Measurements from ENCODE around the gene CIB2.

The CIB2 gene

GRCh38 chr15:78105476-78106241 lies 25.6 kb downstream of the CIB2 start:
- peak in 1 of 5 donors; percentile 55 for DNase-seq

DNA sequence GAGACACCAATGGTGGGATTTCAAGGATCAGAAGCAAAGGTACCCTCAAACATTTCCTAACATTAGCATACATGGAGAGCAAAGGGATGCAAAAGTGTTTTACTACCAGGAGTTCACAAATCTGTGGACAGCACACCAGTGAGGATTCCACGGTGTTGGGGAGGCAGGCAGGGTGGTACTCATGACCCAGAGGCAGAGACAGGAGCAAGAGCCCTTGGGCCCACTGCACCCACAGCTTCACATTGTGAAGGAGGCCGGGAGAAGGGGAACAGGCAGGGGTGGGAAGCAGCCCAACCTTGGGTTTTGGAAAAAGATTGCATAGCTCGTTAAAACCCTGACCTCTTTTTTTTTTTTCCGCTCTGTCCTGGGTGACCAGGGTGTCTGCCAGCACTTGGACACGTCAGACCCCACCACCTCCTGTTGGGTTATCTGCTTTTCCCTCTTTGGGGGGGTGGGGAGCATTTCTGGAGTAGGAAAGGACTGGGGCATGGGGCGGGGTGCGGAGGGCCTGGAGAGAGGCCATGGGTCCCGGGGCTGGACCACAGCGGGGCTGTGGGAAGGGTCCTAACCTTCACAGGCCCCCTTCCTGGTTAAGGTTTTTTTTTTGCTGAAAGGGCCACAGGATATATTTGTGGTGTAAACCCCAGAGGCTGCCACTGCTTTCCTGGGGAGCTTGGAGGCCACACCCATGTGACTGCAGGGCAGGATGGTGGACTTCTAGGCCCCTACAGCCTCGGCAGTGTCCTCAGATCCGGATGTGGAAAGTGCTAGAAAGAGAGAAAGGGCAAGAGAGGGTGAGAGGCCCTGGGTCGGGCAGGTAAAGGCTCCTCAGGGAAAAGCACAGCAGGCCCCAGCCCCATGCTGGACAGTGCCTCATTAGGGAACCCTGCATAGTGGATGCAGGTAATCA lies 26.4 kb downstream of the CIB2 start:
- peak in 1 of 5 donors; percentile 67 for DNase-seq

DNA sequence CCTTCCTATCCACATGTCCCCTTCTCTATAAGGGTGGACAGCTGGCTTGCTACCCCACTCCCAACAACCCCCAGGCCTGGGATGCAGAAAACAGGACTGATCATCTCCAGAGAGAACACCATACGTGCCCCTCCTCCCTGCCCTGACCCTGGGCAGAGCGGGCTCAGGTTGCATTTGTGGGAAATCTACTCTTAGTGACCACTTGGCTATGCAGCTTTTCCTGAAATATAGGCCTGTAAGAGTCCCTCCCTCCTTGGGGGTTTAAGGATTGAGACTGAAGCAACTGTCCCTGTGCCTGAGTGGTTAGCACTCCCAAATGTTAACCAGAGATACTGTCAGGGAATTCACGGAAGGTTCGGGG lies 27.1 kb downstream of the CIB2 start:
- DNase-seq: no peak

GRCh38 chr15:78103406-78104118 lies 27.7 kb downstream of the CIB2 start:
- DNase-seq: peak in 3 of 5 donors; percentile 24 to 92 (median 26)

DNA sequence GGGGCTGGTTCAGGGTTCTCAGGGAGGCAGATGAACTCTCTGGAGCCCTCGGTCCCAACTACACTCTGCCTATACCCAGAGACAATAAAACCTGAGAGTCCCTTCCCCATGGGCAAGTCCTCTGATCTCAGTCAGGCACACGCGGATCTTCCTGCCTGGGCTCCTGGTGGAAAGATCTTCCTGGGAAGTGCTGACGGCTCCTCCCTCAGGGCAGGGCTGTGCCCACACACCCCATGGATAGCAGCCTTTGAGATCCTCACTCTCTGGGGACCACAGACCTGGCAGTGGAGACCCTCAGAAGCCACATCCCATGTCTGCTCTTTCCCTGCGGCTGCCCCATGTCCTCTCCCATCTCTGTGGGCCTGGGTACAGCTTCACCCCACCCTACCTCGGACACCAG lies 28.5 kb downstream of the CIB2 start:
- no peak for DNase-seq

GRCh38 chr15:78102211-78102610 lies 29.0 kb downstream of the CIB2 start:
- DNase-seq: no peak

DNA sequence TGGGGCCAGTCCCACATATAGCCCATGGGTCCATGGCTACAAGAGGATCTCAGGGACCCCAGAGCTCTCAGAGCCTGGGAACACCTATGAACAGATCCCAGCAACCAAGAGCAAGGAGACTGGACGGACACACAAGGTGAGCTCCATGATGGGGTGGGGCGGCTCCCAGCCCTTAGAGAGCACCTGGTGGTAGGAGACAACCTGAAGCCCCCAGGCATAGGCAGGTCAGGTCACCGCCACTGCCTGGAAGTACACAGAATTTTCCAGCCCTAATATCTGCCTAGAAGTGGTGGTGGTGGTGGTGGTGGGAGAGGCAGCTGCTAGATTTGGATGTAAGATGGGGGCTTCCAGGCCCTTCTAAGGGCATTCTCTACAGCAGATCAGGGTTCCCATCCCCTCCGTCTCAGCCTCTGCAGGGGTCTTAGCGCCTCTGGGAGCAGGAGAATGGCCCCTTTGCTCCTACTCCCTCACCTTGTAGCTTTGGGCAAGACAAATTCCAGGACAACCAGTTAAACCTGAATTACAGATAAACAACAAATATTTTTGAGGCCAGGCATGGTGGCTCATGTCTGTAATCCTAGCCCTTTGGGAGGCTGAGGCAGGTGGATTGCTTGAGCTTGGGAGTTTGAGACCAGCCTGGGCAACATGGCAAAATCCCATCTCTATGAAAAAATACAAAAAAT lies 29.7 kb downstream of the CIB2 start:
- DNase-seq: no peak

DNA sequence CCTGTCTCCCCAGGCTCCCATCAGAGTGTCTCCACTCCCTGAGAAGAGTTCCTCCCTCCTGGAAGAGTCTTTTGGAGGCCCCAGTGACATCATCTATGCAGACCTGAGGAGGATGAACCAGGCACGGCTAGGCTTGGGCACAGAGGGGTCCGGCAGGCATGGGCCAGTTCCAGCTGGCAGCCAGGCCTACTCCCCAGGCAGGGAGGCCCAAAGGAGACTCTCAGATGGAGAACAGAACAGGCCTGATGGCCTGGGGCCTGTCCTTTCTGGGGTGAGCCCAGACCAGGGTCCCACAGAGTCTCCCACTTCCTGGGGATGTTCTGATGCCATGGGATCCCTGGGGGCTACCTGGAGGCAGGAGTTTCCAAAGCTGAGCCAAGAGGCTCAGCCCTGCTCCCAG lies 30.4 kb downstream of the CIB2 start:
- no peak for DNase-seq

DNA sequence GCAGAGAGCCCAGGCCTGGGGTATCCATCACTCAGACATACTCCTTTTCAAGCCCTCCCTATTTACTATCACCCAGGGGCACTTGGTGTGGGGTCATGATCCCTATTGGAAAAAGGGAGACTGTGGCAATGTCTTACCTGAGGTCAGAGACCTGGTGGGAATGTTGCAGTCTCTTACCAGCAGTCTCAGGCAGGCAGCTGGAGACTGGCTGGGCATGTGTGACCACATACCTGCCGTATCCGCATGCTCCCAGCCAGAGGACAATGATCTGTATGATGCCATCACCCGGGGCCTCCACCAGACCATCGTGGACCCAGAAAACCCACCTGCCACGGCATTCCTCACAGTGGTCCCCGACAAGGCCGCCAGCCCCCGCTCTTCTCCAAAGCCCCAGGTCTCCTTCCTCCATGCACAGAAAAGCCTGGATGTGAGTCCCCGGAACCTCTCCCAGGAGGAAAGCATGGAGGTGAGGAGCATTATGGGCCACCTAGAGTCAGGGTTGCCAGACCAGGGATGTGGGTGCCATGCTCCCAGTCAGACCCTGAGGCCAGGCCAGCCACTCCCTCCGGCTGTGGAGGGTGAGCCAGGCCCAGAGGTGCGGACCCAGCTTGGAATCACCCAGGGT lies 33.0 kb downstream of the CIB2 start:
- no peak for DNase-seq

GRCh38 chr15:78097667-78098066 lies 33.6 kb downstream of the CIB2 start:
- no peak for DNase-seq

DNA sequence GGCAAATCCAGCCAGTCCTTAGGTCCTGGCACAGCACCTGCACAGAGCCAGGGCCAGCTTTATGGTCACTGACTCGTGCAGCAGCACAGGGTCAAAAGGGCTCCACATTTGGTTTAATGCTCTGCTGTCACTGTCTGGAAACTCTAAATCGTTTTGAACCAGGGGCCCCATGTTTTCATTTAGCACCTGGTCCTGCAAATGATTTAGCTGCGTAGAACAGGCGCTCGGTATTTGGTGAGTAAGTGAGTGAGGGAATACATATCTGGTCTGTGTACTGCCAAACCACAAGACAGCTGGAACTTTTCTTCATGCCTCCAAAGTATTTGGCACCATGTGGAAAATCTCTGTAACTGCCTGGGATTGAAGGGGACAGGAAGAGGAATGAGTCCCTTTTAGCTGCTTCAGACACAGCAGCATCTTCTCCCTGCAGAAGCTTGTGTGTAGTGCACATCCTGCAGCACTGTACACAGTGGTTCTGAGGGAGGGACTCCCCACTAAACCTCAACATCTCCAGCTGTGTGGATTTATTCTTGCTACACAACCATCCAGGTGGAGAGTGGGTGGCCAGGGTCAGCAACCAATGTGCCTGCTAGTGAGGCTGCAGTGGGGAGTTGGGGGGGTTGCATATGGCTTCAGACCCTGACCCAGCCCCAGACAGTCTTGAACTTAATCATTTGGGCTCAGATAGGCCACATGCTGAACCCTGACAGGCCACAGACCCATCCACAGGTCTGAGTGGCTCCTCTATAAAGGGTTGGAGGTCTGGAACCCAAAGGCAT lies 37.8 kb downstream of the CIB2 start:
- no peak for DNase-seq

DNA sequence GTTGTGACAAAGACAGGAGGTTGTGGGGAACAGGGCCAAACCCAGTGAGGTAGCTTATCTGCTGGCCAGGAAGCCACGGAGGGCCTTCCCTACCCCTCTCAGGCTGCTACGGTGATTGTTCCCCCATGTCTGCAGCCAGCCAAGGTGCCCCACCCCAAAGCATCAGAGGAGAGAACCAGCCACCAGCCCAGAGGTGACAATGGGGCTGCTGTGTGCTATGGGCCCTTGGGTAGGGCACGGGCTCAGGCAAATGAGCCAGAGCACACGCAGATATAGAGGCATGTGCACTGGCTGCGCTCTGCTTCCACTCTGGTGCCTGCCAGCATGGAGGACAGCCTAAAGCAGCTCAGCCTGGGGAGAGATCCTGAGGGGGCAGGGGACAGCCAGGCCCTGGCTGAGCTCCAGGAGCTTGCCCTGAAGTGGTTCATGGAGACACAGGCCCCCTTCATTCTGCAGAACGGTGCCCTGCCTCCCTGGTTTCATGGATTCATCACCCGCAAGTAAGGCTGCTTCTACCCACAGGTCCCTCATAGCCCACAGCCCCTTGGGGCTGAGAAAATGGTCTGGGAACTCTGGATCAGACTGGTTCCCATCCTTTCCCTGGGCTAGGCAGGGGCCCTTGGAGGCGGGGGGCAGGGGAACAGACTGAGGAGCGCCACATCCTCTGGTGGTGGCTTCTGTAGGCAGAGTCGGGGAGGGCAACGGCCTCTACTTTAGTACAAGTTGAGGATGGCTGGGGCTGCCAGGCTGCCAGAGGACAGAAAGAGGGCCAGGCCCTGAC lies 38.8 kb downstream of the CIB2 start, which contains the start of gene SH2D7:
Gene SH2D7, plus strand, starts transcription at position 301 of the 781 bp plus-strand sequence. Its CDS starts 24 bp downstream, at position 325.
- no peak for DNase-seq

- DNase-seq: no peak
Measured at GRCh38 chr15:78090422-78091063, 40.7 kb downstream of the CIB2 start.

DNA sequence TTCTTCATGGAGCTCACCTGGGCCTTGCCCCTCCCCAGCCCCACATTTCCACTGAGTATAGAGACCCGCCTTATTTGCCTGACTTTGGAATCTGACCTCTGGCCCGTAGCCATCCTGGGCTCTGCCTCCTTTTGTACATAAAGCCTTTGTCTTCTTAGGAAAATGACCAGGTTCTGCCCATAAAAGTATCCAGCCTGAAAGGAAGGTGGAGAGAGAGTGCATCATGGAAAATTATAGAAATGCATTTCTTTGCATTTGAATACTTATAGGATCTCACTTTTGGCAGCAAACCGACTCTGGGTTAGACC lies 42.5 kb downstream of the CIB2 start:
- DNase-seq: no peak

- DNase-seq: no peak
Measured at GRCh38 chr15:78087951-78088772, 43.1 kb downstream of the CIB2 start.

- no peak for DNase-seq
Measured at GRCh38 chr15:78085928-78086327, 45.3 kb downstream of the CIB2 start.

DNA sequence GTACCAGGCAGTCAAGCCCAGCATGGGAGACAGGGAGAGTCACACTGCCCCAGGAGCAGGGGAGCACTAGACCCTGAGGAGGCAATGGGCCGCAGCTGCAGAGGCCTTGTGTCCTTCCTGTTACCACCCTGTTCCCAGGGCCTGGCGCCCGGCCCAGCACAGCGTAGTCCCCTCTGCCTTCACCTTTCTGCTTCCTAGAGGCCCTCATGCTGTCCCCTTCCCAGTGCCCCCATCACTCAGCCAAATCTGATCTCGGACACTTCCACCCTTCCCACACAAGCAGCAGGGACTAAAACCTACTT lies 46.8 kb downstream of the CIB2 start:
- DNase-seq: no peak

- no peak for DNase-seq
Measured at GRCh38 chr15:78083687-78084448, 47.4 kb downstream of the CIB2 start.

DNA sequence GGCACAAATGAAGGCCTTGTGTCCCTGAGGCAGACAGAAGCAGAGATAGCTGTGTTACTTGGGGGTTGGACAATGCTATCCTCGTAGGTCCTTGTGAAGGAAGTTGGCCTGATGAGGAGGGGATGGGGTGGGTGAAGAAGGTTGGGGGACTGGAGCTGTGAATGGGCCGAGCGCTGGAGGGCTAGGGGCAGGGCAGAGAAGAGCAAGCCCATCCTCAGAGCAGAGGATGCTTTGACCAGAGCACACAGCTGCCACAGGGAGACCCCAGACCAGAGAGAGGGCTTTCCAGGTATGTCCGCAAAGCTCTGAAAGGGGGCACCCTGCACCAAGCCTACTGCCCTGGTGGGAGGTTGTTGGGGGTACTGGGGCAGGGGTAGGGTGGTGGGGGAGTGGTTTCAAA lies 48.1 kb downstream of the CIB2 start:
- no peak for DNase-seq

Measured in T-helper 1 cell (primary cell).